Measurements from ENCODE around the gene CENPH.

The CENPH gene

DNA sequence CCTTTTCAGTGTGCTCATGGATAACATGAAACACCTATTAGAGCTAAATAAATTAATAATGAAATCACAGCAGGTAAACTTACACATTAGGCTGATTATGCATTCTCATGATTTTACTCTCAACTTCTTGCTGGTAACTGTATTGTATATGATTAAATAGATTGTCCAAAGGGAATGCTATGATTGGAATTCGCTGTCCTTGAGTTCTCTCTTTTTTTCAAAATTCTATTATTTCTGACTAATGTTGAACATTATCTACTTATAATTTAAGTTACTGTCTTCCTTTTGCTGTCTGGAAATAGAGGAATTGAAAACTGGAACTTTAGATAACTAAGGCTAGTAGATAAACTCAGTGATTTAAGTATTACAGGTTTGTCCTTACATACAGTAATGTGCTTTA, 13.1 kb downstream of the CENPH start:
- no peak for TF ChIP-seq TAF1 (IDR thresholded peaks at IDR 0.05; ENCODE audit: low read depth)
- no peak for TF ChIP-seq ZBTB7A (IDR thresholded peaks at IDR 0.05; ENCODE audit: low read depth)
- TF ChIP-seq CREB1 (IDR thresholded peaks at IDR 0.05; ENCODE audit: low read depth), result no peak
- TF ChIP-seq NFIC (IDR thresholded peaks at IDR 0.05), result no peak
- TF ChIP-seq, protein P1, sequence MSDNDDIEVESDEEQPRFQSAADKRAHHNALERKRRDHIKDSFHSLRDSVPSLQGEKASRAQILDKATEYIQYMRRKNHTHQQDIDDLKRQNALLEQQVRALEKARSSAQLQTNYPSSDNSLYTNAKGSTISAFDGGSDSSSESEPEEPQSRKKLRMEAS (IDR thresholded peaks at IDR 0.05), result no peak
- TF ChIP-seq REST (IDR thresholded peaks at IDR 0.05; ENCODE audit: low read depth), result no peak
- TF ChIP-seq TCF12 (IDR thresholded peaks at IDR 0.05; ENCODE audit: low read depth), result no peak
- no peak for TF ChIP-seq CEBPB (IDR thresholded peaks at IDR 0.05)
- no peak for TF ChIP-seq TEAD4 (IDR thresholded peaks at IDR 0.05)
- TF ChIP-seq FOXM1 (IDR thresholded peaks at IDR 0.05; ENCODE audit: borderline replicate concordance, low read depth), result no peak
- TF ChIP-seq YY1 (IDR thresholded peaks at IDR 0.05; ENCODE audit: low read depth), result no peak
- no peak for TF ChIP-seq EGR1 (IDR thresholded peaks at IDR 0.05)
- no peak for TF ChIP-seq RAD21 (IDR thresholded peaks at IDR 0.05; ENCODE audit: low read depth)
- no peak for TF ChIP-seq EP300 (IDR thresholded peaks at IDR 0.05; ENCODE audit: borderline replicate concordance)
- TF ChIP-seq USF1 (IDR thresholded peaks at IDR 0.05), result no peak

DNA sequence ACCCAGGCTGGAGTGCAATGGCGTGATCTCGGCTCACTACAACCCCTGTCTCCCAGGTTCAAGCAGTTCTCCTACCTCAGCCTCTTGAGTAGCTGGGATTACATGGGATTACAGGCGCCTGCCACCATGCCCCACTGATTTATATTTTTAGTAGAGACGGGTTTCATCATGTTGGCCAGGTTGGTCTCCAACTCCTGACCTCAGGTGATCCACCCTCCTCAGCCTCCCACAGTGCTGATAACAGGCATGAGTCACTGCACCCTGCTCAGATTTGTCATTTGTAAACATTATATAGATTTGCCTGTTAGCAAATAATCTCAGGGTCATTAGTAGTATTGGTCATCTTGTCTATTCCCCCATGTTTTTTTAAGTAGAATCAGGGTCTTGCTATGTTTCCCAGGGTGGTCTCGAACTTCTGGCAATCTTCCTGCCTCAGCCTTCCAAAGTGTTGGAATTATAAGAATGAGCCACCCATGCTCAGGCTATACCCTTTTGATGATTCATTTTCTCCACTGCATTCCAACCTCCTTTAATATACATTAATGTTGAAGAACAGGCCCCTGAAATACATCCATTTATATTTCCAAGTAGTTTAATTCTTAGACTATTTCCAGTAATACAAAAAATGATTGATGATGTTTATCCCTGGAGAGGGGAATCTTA, 17.3 kb downstream of the CENPH start:
- no peak for TF ChIP-seq TCF12 (IDR thresholded peaks at IDR 0.05; ENCODE audit: low read depth)
- no peak for TF ChIP-seq TAF1 (IDR thresholded peaks at IDR 0.05; ENCODE audit: low read depth)
- TF ChIP-seq USF1 (IDR thresholded peaks at IDR 0.05), result no peak
- TF ChIP-seq CREB1 (IDR thresholded peaks at IDR 0.05; ENCODE audit: low read depth), result no peak
- no peak for TF ChIP-seq RAD21 (IDR thresholded peaks at IDR 0.05; ENCODE audit: low read depth)
- no peak for TF ChIP-seq TEAD4 (IDR thresholded peaks at IDR 0.05)
- TF ChIP-seq EGR1 (IDR thresholded peaks at IDR 0.05), result no peak
- no peak for TF ChIP-seq CEBPB (IDR thresholded peaks at IDR 0.05)
- no peak for TF ChIP-seq REST (IDR thresholded peaks at IDR 0.05; ENCODE audit: low read depth)

DNA sequence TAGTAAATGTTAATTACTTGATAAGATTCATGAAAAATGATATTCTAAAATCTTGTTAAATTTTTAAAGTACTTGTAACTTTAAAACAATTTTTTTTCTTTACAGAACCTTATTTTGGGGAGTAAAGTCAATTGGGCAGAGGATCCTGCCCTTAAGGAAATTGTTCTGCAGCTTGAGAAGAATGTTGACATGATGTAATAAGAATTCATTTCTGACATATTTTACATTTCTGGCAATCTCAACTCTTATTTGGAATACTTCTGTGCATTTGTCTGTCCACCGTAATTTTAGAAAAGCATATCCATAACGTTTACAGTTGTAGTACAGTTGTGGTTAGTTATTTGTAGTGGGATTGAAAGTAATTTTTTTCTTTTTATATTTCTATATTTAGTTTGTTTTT, 20.2 kb downstream of the CENPH start:
- no peak for TF ChIP-seq TEAD4 (IDR thresholded peaks at IDR 0.05)
- TF ChIP-seq RAD21 (IDR thresholded peaks at IDR 0.05; ENCODE audit: low read depth), result no peak
- no peak for TF ChIP-seq EP300 (IDR thresholded peaks at IDR 0.05; ENCODE audit: borderline replicate concordance)
- no peak for TF ChIP-seq YY1 (IDR thresholded peaks at IDR 0.05; ENCODE audit: low read depth)
- no peak for TF ChIP-seq NFIC (IDR thresholded peaks at IDR 0.05)
- TF ChIP-seq ZBTB7A (IDR thresholded peaks at IDR 0.05; ENCODE audit: low read depth), result no peak
- TF ChIP-seq EGR1 (IDR thresholded peaks at IDR 0.05), result no peak
- TF ChIP-seq USF1 (IDR thresholded peaks at IDR 0.05), result no peak
- no peak for TF ChIP-seq TCF12 (IDR thresholded peaks at IDR 0.05; ENCODE audit: low read depth)
- TF ChIP-seq CREB1 (IDR thresholded peaks at IDR 0.05; ENCODE audit: low read depth), result no peak
- TF ChIP-seq, protein P1 (IDR thresholded peaks at IDR 0.05), result no peak

DNA sequence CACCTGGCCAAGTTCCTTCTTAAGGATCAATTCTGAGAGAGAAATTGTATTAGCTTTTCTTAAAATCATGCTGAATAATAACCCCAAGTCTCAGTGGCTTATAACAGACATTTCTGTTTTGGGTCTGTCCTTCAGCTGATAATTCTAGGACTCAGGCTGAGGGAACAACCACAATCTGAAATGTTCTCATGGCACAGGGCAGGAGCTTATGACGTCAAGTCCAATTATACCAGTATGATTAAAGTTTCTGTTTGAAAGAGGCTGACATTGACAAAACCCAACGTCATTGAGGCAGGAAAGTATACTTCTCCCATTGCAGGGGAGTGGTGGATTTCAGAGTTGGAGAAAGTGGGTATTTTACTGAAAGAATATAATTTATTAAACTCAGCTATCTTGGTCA, 21.8 kb downstream of the CENPH start:
- TF ChIP-seq ZBTB7A (IDR thresholded peaks at IDR 0.05; ENCODE audit: low read depth) (no peak), REST (IDR thresholded peaks at IDR 0.05; ENCODE audit: low read depth) (no peak), FOXM1 (IDR thresholded peaks at IDR 0.05; ENCODE audit: borderline replicate concordance, low read depth) (no peak), CEBPB (IDR thresholded peaks at IDR 0.05) (no peak), TCF12 (IDR thresholded peaks at IDR 0.05; ENCODE audit: low read depth) (no peak), EP300 (IDR thresholded peaks at IDR 0.05; ENCODE audit: borderline replicate concordance) (no peak), TAF1 (IDR thresholded peaks at IDR 0.05; ENCODE audit: low read depth) (no peak), EGR1 (IDR thresholded peaks at IDR 0.05) (no peak), RAD21 (IDR thresholded peaks at IDR 0.05; ENCODE audit: low read depth) (no peak), CREB1 (IDR thresholded peaks at IDR 0.05; ENCODE audit: low read depth) (no peak), TEAD4 (IDR thresholded peaks at IDR 0.05) (no peak), USF1 (IDR thresholded peaks at IDR 0.05) (no peak), NFIC (IDR thresholded peaks at IDR 0.05) (no peak), YY1 (IDR thresholded peaks at IDR 0.05; ENCODE audit: low read depth) (no peak)
- TF ChIP-seq, protein P1 (IDR thresholded peaks at IDR 0.05), result no peak
